ENCODE measurements around the gene NOSIP.
A peak's percentile ranks its signal among the peaks of the same experiment; 100 is the strongest.

NOSIP gene

GRCh38 chr19:49542446-49542845 is 37.9 kb downstream of the NOSIP start:
- DNase-seq = no peak

DNA sequence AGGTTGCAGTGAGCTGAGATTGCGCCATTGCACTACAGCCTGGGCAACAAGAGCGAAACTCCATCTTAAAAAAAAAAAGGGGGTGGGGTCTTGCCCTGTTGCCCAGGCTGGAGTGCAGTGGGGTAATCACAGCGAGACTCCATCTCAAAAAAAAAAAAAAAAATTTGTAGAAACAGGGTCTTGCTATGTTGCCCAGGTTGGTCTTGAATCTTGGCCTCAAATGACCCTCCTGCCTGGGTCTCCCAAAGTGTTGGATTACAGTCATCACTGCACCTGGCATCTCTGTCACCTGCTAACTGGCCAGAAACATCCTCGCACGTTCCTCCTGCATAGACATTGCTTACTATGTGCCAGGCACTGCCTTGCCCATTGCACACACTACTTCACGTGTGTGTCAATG is 38.4 kb downstream of the NOSIP start:
- DNase-seq = no peak

DNA sequence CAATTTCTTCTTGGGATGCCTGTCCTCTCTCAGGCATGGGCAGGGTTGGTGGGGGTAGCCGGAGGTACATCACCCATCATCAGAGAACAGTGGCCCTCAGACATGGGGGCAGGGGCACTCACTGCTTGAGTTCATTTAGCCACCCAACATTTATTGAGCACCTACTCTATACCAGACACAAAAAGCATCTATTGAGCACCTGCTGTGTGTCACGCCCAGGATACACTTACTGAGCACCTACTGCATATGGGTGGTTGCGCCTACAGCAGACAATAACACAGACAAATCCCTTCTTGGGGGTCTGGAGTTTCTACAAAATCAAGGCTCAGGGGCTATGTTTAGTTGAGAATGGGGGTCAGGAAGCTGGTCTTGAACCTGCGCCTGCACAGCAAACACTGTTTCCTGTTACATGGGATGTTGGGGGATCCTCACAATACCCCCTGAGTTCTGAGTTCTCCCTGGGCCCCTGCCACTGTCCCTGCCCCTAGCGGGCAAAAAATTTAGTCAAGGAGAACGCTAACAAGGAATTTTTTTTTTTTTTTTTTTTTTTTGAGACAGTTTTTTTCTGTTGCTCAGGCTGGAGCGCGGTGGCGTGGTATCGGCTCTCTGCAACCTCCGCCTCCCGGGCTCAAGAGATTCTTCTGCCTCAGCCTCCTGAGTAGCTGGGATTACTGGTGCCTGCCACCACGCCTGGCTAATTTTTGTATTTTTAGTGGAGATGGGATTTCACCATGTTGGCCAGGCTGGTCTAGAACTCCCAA is 41.0 kb downstream of the NOSIP start:
- DNase-seq = no peak

DNA sequence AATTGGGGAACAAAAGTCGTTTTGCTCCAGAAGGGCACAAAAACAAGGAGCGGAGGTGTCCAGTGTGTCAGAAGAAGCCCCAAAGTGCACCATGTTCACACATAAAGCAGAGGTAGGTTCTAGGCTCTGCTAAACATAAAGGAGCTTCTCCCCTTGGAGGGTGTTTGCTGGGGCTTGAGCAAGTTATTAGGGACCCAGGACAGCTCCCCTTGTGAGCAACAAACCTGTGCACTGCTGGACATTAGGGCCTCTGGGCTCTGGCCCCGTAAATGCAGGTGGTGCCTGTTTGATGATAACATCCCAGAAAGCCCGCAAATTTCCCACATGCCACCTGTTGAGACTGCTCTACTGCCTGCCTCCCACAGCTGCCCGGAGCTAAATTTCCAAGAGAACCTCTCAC is 41.7 kb downstream of the NOSIP start:
- no peak for DNase-seq

DNA sequence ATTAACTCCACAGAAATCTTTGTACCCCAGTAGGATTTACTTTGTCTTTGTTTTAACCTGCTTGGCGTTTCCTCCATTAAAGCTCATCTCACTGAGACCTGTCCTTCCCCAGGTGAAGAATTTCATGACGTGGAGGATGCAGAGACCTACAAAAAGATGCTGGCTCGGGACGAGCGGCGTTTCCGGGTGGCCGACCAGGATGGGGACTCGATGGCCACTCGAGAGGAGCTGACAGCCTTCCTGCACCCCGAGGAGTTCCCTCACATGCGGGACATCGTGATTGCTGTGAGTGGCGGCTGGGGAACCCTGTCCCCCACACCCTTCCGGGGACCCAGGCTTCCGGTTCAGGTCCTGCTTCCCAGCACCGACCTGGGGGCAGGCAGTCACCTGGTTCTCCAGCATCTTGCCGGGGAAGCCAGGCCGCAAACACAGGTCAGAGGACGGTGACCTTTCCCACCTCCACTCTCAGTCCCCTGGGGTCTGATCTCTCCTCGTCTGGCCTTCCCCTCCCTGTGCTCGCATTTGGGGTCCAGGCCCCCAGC is 43.4 kb downstream of the NOSIP start:
- no peak for DNase-seq

DNA sequence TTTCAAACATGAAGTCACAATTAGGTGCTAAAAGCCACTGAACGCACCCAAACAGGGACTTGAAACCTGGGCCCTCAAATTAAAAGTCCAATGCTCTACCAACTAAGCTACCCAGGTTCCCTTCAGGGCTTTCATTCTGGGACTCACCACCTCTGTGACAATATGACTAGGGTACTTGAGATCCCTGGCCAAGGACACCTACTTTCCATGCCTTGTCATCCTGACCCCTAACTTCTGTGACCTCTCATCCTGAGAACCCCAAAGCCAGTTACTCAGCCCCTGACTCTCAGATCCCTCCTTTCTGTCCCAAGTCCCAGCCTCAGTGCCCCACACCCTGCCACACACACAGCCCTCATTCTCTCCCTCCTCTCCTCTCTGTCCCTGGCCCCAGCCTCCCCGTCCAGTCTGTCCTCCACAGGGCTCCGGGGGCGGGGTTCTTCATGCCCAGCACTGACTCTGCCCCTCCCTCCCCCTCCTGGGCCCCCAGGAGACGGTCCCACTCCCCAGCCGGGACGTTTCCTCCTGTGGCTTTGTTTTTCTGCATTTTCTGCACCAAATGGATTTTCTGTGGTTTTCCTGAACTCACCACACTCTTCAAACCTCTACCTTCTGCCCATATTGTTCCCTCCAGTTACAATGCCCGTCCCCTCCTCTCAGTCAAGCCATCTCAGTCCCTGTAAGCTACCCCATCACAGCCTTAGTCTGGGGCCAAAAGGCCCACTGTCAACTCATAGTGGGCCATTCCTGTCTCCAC is 45.5 kb downstream of the NOSIP start:
- no peak for DNase-seq

- DNase-seq = peak; percentile 47
These were observed 46.5 kb downstream of the NOSIP start for GRCh38 chr19:49533551-49534488.

- DNase-seq = no peak
These were observed 49.6 kb downstream of the NOSIP start for GRCh38 chr19:49530708-49531107.

GRCh38 chr19:49528211-49528771 is 52.1 kb downstream of the NOSIP start:
- DNase-seq = no peak

DNA sequence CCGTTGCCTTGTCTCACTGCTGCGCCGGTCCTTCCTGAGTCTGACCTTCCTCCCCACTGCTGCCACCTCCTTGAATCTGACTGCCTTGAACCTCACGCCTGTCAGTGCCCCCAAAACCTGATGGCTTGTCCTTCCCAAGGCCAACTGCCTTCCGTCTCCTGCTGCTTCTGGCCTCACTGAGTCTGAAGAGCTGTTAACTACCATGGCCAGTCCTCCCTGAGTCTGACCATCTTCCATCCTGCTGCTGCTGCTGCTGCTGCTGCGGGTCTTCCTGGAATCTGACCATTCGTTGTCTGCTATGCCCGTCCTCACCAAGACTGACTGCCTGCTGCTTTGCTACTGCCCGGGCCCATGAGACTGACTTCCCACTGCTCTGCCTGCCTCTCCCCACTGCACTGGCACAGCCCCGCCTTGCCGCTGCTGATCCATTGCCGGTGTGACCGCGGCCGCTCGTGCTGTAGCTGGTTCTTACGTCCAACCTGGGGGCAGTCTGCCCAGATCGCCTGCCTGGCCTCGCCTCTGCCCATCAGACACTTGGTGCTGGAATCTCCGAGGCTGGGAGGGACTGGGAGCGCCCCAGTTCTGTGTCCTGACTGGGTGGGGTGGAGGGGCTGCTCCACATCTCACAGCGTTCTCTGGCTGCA is 55.4 kb downstream of the NOSIP start:
- DNase-seq = no peak

- DNase-seq = no peak
These were observed 59.5 kb downstream of the NOSIP start for GRCh38 chr19:49520705-49521319.

- no peak for DNase-seq
These were observed 62.3 kb downstream of the NOSIP start for GRCh38 chr19:49518033-49518432.

DNA sequence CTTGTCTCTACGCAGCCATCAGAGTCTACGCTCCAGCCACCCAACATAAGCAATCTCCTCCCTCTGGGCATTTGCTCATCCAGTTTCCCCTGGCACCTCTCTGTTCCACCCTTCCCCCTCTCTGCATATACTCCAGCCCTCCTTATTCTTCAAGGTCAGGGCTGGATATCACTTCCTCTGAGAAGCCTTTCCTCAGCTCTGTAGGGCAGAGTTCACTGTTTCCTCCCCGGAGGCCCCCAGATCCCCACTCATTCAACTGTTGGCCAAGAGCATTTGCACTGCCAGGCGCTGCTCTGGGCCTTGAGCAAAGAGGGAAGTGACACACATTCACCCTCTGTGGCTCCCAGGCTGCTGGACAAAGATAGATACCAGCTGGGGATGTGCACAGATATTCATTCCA is 64.6 kb downstream of the NOSIP start:
- no peak for DNase-seq

DNA sequence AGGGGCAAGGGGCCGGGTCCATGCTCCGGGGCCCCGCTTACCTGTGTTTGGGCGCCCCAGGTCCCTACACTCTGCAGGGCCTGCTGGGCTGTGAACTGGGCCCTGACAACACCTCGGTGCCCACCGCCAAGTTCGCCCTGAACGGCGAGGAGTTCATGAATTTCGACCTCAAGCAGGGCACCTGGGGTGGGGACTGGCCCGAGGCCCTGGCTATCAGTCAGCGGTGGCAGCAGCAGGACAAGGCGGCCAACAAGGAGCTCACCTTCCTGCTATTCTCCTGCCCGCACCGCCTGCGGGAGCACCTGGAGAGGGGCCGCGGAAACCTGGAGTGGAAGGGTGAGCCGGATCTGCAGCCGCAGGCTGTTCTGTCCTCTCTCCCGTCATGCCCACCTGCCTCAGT is 66.2 kb downstream of the NOSIP start:
- no peak for DNase-seq

DNA sequence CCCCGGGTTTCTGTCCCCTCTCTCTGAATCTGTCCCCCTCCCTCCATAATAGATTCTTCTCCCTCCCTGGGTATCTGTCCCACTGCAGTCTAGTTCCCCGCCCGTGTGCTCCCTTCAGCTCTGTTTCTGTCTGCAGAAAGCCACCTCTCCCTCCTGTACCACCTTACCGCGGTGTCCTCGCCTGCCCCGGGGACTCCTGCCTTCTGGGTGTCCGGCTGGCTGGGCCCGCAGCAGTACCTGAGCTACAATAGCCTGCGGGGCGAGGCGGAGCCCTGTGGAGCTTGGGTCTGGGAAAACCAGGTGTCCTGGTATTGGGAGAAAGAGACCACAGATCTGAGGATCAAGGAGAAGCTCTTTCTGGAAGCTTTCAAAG is 66.6 kb downstream of the NOSIP start:
- DNase-seq = no peak

- DNase-seq = peak; percentile 26
These were observed 67.2 kb downstream of the NOSIP start for GRCh38 chr19:49512970-49513745.

GRCh38 chr19:49507803-49508494 is 72.4 kb downstream of the NOSIP start:
- DNase-seq = no peak

DNA sequence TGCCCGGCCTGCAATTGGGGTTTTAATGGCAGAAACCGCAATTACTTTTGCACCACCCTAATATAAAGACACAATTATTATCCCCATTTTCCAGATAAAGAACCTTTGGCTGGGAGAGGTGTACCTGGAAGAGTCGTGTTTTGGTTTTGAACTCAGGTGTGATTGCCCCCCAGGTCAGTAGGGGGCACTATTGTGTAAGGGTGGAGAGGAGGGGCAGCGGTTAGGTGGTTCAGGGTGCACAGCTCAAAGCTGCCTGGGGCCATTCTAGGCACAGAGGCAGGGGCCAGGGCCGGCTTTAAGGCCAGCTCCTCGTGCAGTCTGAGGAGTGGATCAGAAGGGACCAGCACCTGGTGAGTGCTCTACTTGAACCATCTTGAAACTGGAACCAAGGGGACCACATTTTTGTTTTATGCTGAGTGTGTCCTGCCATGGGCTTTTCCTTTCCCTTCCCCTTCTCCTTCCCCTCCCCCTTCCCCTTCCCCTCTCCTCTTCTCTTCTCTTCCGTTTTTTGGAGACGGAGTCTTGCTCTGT is 73.7 kb downstream of the NOSIP start:
- peak; percentile 30 for DNase-seq

Data from NCI-H1105 (cell line).